ENCODE data around the gene THSD4.
A peak's percentile ranks its signal among the peaks of the same experiment; 100 is the strongest.

Gene THSD4

DNA sequence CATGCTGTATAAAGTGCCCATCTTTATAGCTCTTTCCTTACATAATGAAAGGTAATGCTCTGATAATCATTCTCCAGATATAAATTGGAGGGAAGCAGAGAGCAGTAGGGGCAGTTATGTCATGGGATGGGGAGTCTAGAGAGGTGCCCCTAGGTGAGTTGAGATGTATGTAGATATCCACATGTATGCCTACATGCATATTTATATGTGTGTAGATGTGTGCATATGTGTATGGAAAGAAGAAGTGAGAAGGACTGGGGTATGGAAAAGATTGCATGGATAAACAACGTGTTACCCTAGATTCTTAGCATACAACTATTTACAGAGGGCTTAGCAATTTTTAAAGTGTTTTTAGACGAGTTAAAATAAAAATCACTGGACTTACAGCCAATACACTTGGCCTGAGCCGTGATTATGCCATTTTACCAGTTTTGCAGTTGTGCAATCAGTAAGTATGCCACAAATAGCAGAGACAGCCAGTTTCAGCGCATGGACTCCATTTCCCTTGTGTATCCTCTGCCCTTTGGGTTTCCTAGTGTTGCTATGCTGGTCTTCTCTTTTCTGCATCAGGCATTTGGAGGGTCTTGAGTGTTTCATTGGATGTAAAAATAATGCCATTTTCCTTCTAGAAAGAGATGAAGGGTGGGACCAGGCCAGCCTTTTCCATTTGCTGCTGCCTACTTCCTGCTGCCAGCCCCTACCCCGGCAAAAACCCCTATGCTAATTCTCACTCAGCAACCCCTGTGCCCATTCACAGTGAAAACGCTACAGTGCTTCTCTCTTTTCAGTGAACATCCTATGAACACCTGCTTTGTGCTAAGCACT, 495.7 kb downstream of the THSD4 start:
- no peak for DNase-seq

DNA sequence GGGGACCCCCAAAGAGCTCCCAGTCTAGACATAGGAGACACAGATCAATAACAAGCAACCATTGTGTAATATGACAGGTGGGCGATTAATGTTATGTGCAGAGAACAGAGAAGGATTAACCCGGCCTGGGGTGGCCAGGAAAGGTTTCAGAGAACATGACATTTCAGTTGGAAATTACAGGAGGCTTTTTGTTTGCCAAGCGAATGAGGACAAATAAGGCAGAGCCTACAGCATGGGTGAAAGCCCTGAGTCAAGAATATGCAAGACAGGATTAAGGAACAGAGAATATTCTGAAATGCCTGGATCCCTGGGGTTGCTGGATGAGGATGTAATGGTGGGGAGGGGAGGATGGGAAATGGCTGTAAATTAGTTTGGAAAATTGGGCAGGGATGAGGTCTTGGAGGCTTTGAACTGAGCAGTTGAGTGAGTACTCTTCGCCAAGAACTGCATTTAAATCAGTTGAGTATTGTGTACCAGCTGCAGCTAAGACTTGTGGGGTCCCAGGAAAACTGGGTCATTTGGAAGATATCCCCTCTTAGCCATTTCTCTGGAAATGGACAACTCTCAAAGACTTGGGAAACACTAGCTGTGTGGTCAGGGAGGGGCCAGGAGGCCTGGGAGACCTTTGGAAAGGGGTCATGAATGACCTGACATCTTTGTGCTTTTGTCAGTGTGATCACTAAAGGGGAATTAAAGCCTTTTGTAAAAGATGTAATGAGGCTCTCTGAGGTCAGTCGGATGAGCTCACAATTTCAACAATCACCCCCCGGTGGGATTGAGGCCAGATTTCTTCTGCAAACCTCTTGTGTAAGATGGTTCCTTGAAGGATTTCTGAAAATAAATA, 496.5 kb downstream of the THSD4 start:
- DNase-seq = no peak

DNA sequence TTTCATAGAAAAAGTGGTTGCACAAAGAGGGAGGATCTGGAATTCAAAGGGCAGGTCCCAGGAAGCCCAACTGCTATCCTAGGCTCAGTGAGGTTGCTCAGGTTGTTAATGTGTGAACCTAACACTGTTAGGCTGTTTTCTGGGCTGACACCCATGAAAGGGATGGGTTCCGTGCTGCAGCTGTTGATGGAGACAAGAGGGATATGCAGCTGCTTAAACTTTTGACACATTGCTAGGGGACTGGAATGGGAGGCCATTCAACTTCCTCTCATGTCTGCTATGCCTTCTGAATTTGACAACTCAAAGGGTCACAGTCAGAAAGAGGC, 497.1 kb downstream of the THSD4 start:
- DNase-seq = no peak

DNA sequence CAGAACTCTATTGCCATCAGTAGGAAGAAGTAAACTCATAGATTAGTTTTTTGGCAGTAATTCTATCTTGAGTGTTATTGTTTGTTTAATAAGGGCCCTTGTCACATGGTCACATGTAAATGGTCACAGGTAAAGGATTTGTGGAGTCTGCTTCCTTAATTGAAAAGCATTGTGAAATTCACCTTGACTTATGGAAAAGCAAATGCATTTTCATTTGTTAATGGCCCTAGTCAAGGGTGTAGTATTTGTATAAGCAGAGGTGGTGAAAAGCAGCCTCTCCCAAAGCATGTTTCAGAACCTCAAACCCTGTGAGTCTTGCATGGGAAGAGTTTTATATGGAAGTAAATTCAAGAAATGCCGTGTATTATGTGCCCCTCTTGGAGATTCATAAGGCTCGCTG, 497.6 kb downstream of the THSD4 start:
- no peak for DNase-seq

DNA sequence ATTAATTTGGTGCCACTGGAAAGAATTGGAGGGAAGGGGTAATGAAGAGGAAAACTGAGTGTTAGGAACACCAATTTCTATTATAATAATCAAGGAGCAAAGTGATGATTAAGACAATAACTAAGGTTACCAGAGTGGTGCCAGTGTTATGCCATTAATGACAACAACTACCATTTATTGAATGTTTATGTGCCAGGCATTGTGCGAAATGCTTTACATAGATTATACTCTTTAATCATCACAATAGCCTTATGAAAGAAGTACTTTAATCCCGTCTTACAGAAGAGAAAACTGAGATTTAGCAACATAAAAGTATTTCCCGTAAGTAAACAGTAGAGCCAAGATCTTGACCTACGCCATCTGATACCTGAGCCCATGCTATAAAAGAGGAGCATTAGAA, 507.8 kb downstream of the THSD4 start:
- DNase-seq = no peak

DNA sequence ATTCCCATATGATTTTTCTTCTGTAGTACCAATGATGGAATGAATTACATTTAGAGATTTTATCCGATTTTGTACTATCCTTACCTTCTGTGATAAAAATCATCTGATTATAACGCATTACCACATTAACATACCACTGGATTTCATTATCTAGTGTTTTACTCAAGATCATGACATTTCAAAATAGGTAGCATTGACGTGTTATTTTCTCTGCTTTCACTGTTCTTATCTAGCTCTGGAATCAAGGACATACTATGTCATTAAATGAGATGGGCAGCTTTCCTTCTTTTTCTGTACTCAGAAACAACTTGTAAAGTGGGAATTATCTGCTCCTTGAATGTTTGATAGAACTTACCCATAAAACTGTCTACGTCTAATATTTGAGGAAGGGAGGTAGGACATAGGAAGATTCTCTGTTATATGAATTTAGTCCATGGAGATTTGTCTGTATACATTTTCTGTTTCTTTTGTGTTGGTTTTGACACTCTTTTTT, 511.4 kb downstream of the THSD4 start:
- no peak for DNase-seq

DNA sequence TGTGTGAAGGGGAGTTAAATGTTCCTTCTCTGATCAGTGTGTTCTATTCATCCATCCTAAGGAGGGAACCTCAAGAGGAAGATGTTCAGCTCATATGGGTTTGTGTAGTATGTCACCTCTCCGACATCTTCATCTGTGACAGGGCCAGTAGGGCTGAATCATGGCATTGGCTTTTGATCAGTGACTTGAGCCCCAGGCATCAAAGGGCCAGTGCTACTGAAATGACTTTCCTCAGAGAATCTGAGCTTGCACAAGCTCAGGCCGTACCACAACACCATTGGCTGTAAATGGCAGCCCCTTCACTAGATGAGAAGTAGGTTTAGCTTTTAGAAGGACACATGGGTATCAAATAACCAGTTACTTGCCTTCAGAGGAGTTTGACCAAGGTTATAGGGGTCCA, 511.9 kb downstream of the THSD4 start:
- DNase-seq = no peak

DNA sequence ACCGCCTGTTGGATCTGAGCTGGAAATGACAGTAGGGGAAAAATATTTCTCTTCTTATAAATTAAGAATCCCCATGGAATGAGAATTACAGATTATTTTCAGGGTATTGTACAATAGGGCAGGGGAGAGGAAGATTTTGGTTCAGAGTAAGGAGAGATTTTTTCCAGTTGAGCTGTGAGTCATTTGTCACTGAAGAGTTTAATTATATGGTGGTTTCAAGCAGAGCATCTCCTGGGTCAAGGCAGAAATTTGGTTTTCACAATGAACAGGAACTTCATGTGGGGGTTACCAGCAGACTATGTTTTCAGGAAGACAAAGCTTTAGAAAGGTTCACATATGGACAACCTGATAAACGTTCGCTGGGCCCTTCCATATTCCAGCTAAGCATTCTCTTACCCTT, 512.3 kb downstream of the THSD4 start:
- DNase-seq = peak; percentile 44

DNA sequence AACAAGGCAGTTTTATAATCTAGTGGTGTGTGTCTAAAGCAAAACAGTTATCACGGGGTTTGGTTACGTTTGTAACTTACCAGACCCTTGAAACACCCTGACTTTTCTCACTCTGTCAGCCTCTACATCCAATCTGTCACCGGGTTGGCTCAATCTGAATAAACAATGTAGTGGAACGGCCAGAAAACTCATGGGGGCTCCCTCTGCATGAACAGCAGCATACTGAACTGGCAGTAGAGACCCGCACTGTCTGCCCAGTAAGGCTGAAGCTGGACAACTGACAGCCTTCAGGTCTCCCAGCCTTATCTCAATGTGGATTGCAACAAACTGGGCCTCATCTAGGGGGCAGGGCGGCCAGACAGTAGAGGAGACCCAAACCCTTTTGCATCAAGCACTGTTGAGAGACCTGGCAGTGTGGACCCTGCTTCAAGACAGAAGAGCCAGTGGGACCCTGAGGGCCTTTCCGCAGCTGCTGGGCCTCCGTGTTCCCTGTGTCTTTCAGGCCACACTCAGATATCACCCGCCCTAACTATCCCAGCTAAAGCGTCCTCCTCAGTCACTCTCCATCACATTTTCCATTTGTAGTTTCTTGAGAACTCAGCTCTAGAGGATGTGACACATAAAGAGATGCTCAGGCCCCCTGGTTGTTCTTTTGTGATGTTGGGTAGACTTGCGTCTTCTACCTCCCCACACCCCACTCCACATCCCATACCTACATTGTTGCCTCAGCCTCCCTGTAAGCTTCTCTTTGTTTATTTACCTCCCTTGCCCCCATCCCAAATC, 513.9 kb downstream of the THSD4 start:
- no peak for DNase-seq

DNA sequence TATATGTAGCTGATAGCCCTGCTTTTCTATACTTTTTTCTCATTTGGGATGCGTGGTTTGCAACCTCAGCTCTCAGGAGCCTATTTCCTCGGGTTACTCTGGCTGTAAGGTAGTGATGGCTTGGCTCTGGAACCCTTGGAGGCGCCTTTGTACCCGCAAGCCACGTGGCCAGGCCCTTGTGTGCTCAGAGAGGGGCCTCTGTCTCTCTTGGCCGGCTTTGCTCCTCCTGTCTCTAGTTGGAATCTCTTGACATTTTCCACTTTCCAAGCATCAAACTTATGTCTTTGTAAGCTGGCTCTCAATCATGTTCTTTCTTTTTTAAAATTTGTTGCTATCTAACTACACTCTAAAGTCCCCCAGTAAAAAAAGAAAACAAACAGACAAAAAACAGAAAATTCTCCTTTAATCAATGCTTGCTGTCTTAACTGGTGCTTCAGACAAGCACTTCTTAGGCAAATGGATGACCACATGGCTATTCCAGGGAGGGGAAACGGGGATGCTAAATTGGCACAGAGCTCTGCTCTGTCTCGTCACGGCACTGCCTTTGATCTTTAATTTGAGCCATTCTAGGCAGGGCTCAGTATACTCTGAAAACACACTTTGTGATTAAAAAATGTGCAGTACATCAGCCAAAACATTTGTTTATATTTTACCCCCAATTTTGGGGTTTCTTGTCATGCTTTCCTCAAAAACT, 514.7 kb downstream of the THSD4 start:
- DNase-seq = no peak

DNA sequence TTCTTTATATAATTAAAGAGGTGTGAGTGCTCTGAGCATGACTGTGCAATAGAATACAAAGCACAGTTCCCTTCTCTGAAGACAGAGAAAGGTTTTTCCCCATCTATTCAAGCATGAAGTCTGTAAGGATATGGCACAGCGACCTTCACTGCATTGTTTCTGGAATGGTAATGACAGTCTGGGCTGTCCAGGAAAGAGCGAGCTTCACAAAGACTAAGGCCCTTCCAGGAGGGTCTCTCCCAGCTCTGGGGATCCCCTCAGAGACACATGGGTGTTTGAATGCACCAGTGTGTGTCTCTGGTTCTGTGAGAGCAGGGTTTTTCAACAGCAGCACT, 515.2 kb downstream of the THSD4 start:
- DNase-seq = no peak

DNA sequence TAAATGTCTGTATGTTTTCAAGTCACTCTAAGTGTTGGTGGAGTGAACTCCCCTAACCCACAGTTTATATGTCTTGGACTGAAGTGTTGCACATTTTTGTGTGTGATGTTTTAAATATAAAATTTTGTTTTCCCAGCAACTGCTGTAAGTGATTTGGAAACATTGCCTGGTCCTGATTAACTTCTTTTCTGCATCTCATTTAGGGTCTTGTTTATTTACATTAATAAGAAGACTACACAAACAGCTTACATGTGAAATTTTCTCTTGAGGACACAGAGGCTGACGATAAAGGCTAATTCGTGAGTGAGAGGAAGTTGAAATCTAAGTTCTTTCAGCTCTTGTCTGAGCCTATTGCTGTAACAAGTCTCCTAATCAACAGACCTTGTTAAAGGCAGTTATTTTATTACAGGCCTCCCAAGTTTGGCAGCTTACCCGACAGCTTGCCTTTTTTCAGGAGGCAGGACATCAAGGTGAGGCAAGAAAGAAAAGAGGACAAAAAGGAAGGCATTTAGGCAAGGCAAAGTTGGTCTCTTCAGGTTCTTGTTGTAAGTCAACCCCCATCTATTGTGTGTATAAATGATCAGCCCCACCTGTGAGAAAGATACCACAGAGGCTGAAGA, 517.4 kb downstream of the THSD4 start:
- no peak for DNase-seq

DNA sequence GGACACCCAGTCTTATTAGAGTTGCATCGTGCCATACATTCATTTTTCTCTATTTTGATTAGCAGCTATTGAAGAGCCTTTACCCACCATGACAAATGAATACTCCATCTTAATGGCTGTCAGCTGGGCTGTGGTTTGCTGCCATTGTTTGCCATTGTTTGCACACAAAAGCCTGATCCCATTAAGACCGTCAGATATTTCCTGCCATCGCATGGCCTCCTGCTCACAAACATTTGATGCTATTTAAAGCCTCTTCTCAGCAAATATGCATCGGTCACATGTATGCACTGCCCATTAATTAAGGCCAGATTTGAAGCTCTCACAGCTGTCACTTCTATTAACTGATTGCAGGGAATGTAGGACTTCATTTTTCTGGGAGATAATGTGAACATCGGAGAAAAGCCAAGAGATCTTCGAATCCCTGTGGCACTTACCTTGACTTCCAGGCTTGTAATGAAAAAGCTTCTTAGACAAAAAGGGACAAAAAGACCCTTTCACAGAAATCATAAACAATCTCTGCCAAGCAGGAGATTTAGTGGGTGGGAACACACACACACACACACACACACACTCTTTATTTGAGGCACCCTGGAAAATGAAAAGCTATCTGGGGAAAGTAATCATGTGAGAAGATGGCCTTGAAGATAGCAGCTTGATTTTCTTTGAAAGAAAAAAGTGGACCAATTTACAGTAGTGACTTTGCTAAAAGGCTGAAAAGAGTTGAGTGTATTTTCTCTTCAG, 519.7 kb downstream of the THSD4 start:
- peak; percentile 73 for DNase-seq

DNA sequence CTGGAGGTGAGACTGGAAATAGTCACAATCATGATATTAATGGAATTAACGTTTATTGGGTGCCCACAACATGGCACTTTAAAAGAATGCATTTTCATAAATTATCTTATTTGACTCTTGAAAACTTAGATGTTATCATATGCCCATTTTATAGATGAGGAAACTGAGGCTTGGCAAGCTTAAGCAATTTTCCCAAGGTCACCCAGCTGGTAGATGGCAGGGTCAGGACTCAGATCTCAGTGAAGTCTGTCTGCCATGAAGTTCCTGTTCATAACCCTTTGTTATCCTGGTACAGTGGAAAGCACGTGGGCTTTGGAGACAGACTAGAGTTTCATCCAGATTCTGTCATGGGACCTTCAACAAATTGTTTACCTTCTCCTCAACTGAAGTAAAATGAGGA, 520.5 kb downstream of the THSD4 start:
- no peak for DNase-seq

DNA sequence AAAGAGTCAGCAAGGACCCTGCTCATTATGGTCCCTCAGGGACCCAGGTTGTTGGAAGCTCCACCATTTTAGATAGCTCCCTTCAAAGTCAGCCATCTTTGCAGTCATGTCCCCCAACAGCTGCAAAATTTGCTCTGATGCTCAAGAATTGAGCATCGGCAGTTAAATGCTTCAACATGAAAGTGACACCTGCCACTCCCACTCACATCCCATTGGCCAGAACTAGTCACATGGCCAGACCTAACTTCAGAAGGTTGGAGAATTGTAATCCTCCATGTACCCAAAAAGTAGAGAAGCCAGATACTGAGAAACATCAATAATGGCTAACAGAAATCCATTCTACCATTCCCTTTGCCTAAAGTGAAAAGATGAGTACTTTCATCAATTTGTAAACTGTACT, 523.6 kb downstream of the THSD4 start:
- DNase-seq = no peak

DNA sequence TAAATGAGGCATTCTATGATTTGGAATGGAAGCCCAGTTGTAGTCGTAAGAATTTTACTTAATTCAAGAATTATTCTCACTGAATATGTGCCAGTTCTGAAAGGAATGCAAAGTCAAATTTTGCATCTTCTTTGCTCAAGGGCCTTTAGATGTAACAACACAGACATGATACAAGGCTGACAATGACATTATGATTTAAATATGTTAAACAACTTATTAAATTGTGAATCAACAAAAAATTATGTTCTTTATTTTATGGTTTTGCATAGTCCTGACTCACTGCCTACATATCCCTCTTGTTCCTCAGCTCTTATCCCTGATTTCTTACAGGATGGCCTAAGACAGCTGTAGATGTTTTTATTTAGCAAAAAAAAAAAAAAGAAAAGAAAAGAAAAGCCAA, 524.2 kb downstream of the THSD4 start:
- DNase-seq = no peak

DNA sequence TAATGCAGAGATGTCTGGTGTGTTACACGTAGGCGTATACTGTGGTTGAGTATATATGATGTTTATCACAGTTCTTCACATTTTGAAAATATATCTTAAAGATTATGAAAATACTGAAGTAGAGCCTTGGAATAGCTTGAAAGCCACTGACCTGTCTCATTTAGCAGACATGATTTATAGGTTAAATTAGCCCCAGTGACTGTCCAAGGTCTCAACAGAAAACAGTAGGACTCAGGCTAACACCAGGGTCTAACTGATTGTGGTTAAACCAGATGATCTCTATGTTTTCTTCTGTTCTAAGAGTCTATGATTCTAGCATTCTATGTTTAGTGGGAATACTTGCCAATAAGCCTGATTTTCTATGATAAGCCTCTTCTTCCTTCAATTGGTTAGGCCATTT, 528.6 kb downstream of the THSD4 start:
- DNase-seq = no peak

DNA sequence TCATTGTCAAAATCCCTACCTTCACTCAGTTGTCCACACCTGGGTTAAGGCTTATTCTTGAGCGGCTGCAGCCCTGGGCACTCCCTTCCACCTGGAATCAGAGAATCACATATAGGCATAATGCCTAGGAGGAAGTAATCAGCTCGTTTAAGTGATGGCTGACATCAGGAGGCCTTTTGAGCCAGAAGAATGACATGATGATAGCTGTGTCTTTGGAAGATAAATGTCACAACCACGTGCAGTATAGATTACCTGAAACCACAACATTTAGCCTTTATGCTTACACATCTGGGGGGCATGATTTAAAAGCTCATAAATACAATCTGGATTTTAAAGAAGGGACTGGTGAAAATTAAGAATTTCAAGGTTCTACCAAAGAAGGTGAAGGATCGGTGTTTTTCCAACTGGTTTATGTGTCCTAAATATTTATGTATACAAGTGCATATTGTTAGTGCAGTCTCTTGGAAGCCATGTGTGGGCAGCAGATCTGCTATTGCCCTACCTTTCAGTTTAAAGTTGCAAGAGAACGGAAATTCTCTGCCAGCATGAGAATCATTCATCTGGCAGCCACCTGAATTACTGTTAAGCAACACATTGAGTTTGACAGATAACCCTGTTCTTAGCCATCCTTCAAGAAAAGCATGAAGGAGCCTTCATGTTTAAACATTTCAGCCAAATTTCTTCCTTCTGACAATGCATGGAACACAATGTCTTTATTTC, 531.7 kb downstream of the THSD4 start:
- DNase-seq = no peak

DNA sequence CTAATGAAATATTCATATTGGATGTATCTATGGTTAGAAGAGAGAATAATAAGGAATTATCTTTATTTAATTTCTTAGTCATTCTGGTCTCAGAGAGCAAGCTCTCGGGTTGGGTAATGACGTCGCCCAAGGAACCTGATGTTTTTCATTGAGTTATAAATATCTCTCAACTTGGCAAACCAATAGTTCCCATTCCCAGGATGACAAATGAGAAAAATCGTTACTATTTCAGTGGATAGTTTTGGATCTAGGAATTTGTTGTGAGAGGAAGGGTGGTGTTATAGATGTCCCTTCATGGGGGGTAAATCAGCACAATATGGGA, 532.2 kb downstream of the THSD4 start:
- peak; percentile 51 for DNase-seq

DNA sequence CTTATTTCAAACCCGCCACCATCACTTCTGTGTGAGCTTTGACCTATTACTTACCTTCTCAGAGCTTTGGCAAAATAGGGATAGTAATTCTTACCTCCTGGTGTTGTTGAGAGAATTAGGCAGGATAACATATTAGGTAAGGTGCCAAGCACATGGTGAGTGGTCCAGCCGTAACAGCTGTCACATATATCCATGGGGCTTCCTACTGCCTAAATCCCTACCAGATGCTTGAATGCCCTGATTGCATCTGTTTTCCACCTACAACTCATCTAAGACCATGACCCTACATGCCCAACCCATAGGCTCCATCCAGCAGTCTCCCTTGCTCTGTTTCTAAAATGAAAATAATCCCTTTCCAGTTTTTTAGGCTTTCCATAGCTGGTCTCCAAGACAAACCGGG, 532.8 kb downstream of the THSD4 start:
- no peak for DNase-seq

DNA sequence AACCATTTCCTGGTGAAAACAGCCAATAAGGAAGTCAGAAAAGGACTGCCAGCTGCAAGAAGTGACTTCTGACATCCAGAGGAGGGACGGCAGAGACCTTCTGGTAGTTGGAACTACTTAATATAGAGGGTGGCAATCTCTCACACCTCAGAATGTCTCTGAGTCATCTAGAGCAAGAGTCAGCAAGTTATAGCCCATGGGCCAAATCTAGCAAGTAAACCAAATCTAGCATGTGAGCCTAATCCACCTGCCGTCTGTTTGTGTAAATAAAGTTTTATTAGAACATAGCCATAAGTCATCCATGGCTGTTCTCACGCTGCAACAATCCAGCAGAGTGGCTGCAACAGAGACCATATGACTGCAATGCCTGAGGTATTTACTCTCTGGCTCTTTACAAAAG, 534.6 kb downstream of the THSD4 start:
- DNase-seq = no peak
